ENCODE measurements around the gene ZFP2. TPM values are rescaled to one million over a fixed set of nuclear protein-coding genes. Genes with fewer than 3 reads are reported as not detected.
A peak's percentile ranks its signal among the peaks of the same experiment; 100 is the strongest.

ZFP2 gene
- total and polyA plus RNA-seq, 2 of the 13 experiments (the other 11 are each of a cell fraction or from before 2014, with no cell fraction given): 0.27 to 0.42 TPM

GRCh38 chr5:178859625-178860521, 35.8 kb upstream of the ZFP2 start, which contains the start of gene ZNF354B (continued):
- no peak for TF ChIP-seq SRSF1 (optimal IDR thresholded peaks at IDR 0.05; ENCODE audit: low read depth, low read length)
- TF ChIP-seq PHF8 (CRISPR knock-in tag; IDR thresholded peaks at IDR 0.05): peak; percentile 91
- no peak; the same call in none of the 2 replicates for TF ChIP-seq BHLHE40 (IDR thresholded peaks at IDR 0.05; ENCODE audit: low read length)
- TF ChIP-seq ZNF33B (CRISPR knock-in tag; IDR thresholded peaks at IDR 0.05): no peak
- TF ChIP-seq, protein P1, sequence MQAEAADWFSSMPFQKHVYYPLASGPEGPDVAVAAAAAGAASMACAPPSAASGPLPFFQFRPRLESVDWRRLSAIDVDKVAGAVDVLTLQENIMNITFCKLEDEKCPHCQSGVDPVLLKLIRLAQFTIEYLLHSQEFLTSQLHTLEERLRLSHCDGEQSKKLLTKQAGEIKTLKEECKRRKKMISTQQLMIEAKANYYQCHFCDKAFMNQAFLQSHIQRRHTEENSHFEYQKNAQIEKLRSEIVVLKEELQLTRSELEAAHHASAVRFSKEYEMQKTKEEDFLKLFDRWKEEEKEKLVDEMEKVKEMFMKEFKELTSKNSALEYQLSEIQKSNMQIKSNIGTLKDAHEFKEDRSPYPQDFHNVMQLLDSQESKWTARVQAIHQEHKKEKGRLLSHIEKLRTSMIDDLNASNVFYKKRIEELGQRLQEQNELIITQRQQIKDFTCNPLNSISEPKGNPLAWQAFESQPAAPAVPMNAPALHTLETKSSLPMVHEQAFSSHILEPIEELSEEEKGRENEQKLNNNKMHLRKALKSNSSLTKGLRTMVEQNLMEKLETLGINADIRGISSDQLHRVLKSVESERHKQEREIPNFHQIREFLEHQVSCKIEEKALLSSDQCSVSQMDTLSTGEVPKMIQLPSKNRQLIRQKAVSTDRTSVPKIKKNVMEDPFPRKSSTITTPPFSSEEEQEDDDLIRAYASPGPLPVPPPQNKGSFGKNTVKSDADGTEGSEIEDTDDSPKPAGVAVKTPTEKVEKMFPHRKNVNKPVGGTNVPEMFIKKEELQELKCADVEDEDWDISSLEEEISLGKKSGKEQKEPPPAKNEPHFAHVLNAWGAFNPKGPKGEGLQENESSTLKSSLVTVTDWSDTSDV (CRISPR knock-in tag; IDR thresholded peaks at IDR 0.05): no peak
- no peak for TF ChIP-seq MED13 (CRISPR knock-in tag; IDR thresholded peaks at IDR 0.05)
- no peak for TF ChIP-seq ZNF879 (CRISPR knock-in tag; IDR thresholded peaks at IDR 0.05)
- no peak for TF ChIP-seq ATF7 (IDR thresholded peaks at IDR 0.05)
- no peak for TF ChIP-seq ATF7 (CRISPR knock-in tag; IDR thresholded peaks at IDR 0.05)
- peak; percentile 56; the same call in 1 of the 2 replicates for TF ChIP-seq PITX1 (CRISPR knock-in tag; IDR thresholded peaks at IDR 0.05)
- 0 out of 2 replicates have a peak, but pooled peaks have one; percentile 36 for TF ChIP-seq TP53 (CRISPR knock-in tag; conservative IDR thresholded peaks at IDR 0.05)
- no peak for TF ChIP-seq TCF12 (IDR thresholded peaks at IDR 0.05)
- no peak for TF ChIP-seq TCF12 (CRISPR knock-in tag; IDR thresholded peaks at IDR 0.05)
- peak; percentile 69 for TF ChIP-seq REPIN1 (CRISPR knock-in tag; IDR thresholded peaks at IDR 0.05; ENCODE audit: borderline replicate concordance, low read depth)
- peak; percentile 61; the same call in 1 of the 2 replicates for TF ChIP-seq SIN3A (IDR thresholded peaks at IDR 0.05; ENCODE audit: borderline replicate concordance, low read depth, low read length)
- no peak for TF ChIP-seq NR2F2 (IDR thresholded peaks at IDR 0.05; ENCODE audit: borderline replicate concordance, low read depth)
- 0 out of 2 replicates have a peak, but pooled peaks have one; percentile 10 for TF ChIP-seq ZMAT3 (CRISPR knock-in tag; conservative IDR thresholded peaks at IDR 0.05)
- TF ChIP-seq, protein P2, sequence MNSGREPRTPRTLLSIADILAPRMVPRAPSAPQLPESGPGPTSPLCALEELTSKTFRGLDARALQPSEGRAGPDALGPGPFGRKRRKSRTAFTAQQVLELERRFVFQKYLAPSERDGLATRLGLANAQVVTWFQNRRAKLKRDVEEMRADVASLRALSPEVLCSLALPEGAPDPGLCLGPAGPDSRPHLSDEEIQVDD (CRISPR knock-in tag; IDR thresholded peaks at IDR 0.05; ENCODE audit: borderline replicate concordance): no peak
- peak; percentile 85 for TF ChIP-seq ZNF792 (CRISPR knock-in tag; IDR thresholded peaks at IDR 0.05)
- peak; percentile 82 for TF ChIP-seq SUZ12 (IDR thresholded peaks at IDR 0.05; ENCODE audit: low read depth, low read length)
- no peak for TF ChIP-seq PRPF4 (IDR thresholded peaks at IDR 0.05; ENCODE audit: low read depth, low read length, poor library complexity, severe bottlenecking)
- TF ChIP-seq, protein P3, sequence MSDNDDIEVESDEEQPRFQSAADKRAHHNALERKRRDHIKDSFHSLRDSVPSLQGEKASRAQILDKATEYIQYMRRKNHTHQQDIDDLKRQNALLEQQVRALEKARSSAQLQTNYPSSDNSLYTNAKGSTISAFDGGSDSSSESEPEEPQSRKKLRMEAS (IDR thresholded peaks at IDR 0.05): peak; percentile 84
- TF ChIP-seq, protein P4, sequence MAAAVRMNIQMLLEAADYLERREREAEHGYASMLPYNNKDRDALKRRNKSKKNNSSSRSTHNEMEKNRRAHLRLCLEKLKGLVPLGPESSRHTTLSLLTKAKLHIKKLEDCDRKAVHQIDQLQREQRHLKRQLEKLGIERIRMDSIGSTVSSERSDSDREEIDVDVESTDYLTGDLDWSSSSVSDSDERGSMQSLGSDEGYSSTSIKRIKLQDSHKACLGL (CRISPR knock-in tag; IDR thresholded peaks at IDR 0.05): peak; percentile 77
- no peak for TF ChIP-seq ZNF101 (CRISPR knock-in tag; IDR thresholded peaks at IDR 0.05; ENCODE audit: borderline replicate concordance, low read depth)
- TF ChIP-seq IRF1 (CRISPR knock-in tag; IDR thresholded peaks at IDR 0.05; ENCODE audit: low read depth): no peak
- no peak for TF ChIP-seq ZC3H13 (CRISPR knock-in tag; IDR thresholded peaks at IDR 0.05)
- TF ChIP-seq ZNF891 (CRISPR knock-in tag; IDR thresholded peaks at IDR 0.05): peak; percentile 69; the same call in 1 of the 2 replicates
